Hepatocyte (in vitro differentiated cells): ENCODE results near the gene PIGS. TPM values are rescaled to one million over a fixed set of nuclear protein-coding genes. Genes with fewer than 3 reads are reported as not detected.

Experiments used
- DNase-seq: peaks from one replicate; pipeline ENCODE4 v3.0.0-alpha.2; 2016; ENCODE audit warnings: low spot score
- H2AFZ ChIP-seq: fragments of 200-600 bp; sonication (generic); 2 replicates; pipeline ENCODE4 v1.6.0; 2016; ENCODE audit warnings: antibody characterized with exemption, mild to moderate bottlenecking
- H3K27ac ChIP-seq: fragments of 200-600 bp; sonication (generic); 2 replicates; pipeline ENCODE4 v1.5.1; 2016; ENCODE audit warnings: mild to moderate bottlenecking
- H3K27me3 ChIP-seq: fragments of 200-600 bp; sonication (generic); 2 replicates; pipeline ENCODE4 v1.6.1; 2016
- H3K36me3 ChIP-seq: fragments of 200-600 bp; sonication (generic); replicated peaks from 2 replicates; pipeline ENCODE4 v1.5.1; 2016; ENCODE audit warnings: low read depth; ENCODE audit not compliant: insufficient read depth
- H3K4me1 ChIP-seq: fragments of 200-600 bp; sonication (generic); 2 replicates; pipeline ENCODE4 v1.5.1; 2016; ENCODE audit warnings: mild to moderate bottlenecking, moderate library complexity; ENCODE audit not compliant: insufficient read depth
- H3K4me2 ChIP-seq: fragments of 200-600 bp; sonication (generic); 2 replicates; pipeline ENCODE4 v1.6.0; 2016
- H3K4me3 ChIP-seq: fragments of 200-600 bp; sonication (generic); 2 replicates; pipeline ENCODE4 v1.5.1; 2016; ENCODE audit warnings: mild to moderate bottlenecking
- H3K79me2 ChIP-seq: fragments of 200-600 bp; sonication (generic); 2 replicates; pipeline ENCODE4 v1.6.0; 2017; ENCODE audit warnings: mild to moderate bottlenecking
- H3K9me2 ChIP-seq: fragments of 200-600 bp; sonication (generic); replicated peaks from 2 replicates; pipeline ENCODE4 v1.6.0; 2017; ENCODE audit warnings: mild to moderate bottlenecking; ENCODE audit not compliant: insufficient read depth
- H3K9me3 ChIP-seq: fragments of 200-600 bp; sonication (generic); 2 replicates; pipeline ENCODE4 v1.5.1; 2016; ENCODE audit warnings: low read depth, mild to moderate bottlenecking
- H4K20me1 ChIP-seq: fragments of 200-600 bp; sonication (generic); 2 replicates; pipeline ENCODE4 v1.6.0; 2016; ENCODE audit warnings: mild to moderate bottlenecking; ENCODE audit not compliant: insufficient read depth, poor library complexity, severe bottlenecking
- EZH2 ChIP-seq: fragments of 200-600 bp; sonication (generic); IDR thresholded peaks from 2 replicates; pipeline ENCODE4 v1.6.1; 2016; ENCODE audit warnings: antibody characterized with exemption, mild to moderate bottlenecking, borderline replicate concordance
- EZH2phosphoT487 ChIP-seq: fragments of 200-600 bp; sonication (generic); IDR thresholded peaks from one replicate; pipeline ENCODE4 v1.6.1; 2018; ENCODE audit warnings: antibody characterized with exemption, mild to moderate bottlenecking, low read depth, moderate library complexity; ENCODE audit not compliant: unreplicated experiment, severe bottlenecking
- whole genome bisulfite sequencing: methylation state at CpG from one replicate; pipeline ENCODE4 v1.1.6; 2016; ENCODE audit warnings: low lambda C conversion rate; ENCODE audit errors: missing lambda C conversion rate; 5-methylcytosine and 5-hydroxymethylcytosine counted together
- polyA plus RNA-seq: library from polyadenylated mRNA; unstranded; fragments of >200 nt; fragmentation: Nextera tagmentation; extraction: Ambion mirVana; gene quantifications from 2 replicates; pipeline ENCODE4 v1.2.1, GENCODE V29; 2016
- total RNA-seq: library from RNA; depleted of rRNA; stranded (reverse); fragments of >200 nt; gene quantifications from 2 replicates; pipeline ENCODE4 v1.2.3, GENCODE V29; 2014
- TF ChIP-seq, protein P1 (sequence below): fragments of 200-600 bp; sonication (generic); IDR thresholded peaks from 2 replicates; pipeline ENCODE4 v1.5.1; 2016; ENCODE audit warnings: antibody characterized with exemption, mild to moderate bottlenecking; ENCODE audit not compliant: poor library complexity

The PIGS gene
- total and polyA plus RNA-seq, 2 experiments from 2014 or later = 59.1 to 65.4 TPM

DNA sequence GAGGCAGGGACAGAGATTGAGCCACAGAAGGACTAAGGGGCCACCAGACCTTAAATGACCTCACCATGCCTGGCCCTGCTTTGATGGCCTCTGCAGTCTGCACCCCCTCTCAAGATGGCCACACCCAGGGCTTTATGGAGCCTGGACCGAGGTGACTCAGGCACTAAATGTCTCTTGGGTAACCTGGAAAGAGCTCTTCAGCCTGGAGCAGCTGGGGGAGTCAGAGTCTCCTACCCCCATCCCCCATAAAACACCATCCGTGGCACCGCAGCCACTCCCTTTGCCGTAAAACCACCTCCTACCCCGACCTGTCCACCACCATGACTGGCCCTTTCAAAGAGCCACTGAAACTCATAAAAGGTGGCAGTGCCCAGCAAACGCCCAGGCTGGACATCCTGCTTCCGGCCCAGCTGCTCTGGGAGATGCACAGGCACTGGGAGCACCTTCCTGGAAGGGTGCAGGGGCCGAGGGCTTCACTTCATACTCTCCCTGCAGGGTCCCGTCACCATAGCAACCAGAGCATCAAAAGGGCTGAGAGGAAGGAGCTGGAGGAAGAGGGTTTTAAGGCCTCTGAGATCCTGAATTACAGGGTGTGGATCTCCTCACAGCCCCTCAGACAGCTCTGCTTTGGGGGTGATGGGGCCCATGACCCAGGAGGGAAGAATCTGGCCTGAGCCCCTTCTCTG is 42.9 kb downstream of the PIGS start:
- 76% methylated on average over 9 of the region's 9 CpGs for WGBS
- H3K27me3 ChIP-seq = no peaks in the 10 kb centered on the region
- no peak overlapping the region for H3K4me2 ChIP-seq
- H3K4me3 ChIP-seq = no peak overlapping the region
- H3K79me2 ChIP-seq = no peaks in the 10 kb centered on the region
- peaks cover 20% of the 10 kb centered on the region for H3K4me1 ChIP-seq
- DNase-seq = peak; percentile 65
- H3K9me3 ChIP-seq = no peaks in the 10 kb centered on the region
- H3K36me3 ChIP-seq = no peaks in the 10 kb centered on the region
- H4K20me1 ChIP-seq = no peaks in the 10 kb centered on the region
- H3K27ac ChIP-seq = no peak overlapping the region
- TF ChIP-seq EZH2phosphoT487 (no peak), EZH2 (no peak)
- TF ChIP-seq, protein P1, sequence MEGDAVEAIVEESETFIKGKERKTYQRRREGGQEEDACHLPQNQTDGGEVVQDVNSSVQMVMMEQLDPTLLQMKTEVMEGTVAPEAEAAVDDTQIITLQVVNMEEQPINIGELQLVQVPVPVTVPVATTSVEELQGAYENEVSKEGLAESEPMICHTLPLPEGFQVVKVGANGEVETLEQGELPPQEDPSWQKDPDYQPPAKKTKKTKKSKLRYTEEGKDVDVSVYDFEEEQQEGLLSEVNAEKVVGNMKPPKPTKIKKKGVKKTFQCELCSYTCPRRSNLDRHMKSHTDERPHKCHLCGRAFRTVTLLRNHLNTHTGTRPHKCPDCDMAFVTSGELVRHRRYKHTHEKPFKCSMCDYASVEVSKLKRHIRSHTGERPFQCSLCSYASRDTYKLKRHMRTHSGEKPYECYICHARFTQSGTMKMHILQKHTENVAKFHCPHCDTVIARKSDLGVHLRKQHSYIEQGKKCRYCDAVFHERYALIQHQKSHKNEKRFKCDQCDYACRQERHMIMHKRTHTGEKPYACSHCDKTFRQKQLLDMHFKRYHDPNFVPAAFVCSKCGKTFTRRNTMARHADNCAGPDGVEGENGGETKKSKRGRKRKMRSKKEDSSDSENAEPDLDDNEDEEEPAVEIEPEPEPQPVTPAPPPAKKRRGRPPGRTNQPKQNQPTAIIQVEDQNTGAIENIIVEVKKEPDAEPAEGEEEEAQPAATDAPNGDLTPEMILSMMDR = no peak
- H3K9me2 ChIP-seq = no peaks in the 10 kb centered on the region
- H2AFZ ChIP-seq = no peak overlapping the region

DNA sequence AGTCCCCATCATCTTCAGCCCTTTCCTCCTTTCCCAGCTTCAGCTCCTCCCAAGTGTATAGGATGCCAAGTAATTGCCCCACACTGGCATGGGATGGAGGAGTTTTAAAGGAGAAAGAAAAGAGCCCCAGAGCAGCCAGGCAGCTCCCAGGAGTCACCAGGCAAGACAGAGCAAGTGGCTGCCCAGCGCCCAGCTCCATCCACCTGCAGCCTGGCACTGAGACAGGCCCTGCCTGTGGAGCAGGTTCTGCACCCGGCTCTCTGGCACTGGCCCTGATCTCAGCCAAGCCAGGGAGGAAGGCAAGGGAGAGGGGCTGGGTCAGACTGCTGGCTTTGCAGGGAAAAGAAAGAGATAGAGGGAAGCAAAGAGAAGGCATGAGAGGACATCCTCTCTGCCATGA is 43.5 kb downstream of the PIGS start:
- Histone ChIP-seq H3K4me2 (no peak overlapping the region), H3K9me2 (no peaks in the 10 kb centered on the region), H4K20me1 (no peaks in the 10 kb centered on the region), H3K27ac (no peak overlapping the region), H3K27me3 (no peaks in the 10 kb centered on the region), H3K4me3 (no peak overlapping the region), H3K79me2 (no peaks in the 10 kb centered on the region), H3K4me1 (peaks cover 20% of the 10 kb centered on the region), H3K36me3 (no peaks in the 10 kb centered on the region), H2AFZ (no peak overlapping the region), H3K9me3 (no peaks in the 10 kb centered on the region)
- no peak for DNase-seq
- TF ChIP-seq, protein P1 = no peak
- no peak for TF ChIP-seq EZH2phosphoT487
- no peak for TF ChIP-seq EZH2
- WGBS = 97% methylated on average over 2 of the region's 2 CpGs

DNA sequence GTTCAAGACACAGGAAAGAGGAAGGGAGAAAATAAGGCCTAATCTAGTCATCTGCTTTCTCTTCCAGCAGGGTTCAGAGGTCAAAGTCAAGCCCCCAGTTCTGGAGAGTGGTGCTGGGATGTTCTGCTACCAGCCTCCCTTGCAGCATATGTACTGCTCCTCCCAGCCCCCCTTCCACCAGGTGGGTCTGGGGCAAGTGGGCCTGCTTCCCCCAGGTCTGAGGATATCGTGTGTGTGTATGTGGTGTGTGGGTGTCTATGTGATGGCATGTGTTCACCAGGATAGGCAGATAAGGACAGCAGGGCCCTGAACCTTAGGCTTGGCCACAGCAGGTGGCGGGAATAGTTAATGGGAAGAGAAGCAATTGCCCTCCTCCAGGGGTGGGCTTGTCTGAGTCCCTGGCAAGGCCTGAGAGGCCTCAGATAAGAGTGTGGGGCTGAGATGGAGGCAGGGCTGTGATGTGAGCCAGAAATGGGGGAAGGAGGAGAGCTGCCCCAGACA is 44.1 kb downstream of the PIGS start:
- no peak overlapping the region for H3K27ac ChIP-seq
- WGBS = 84% methylated on average over 2 of the region's 2 CpGs

More for the DNA sequence above, 44.1 kb downstream of the PIGS start:
- H2AFZ ChIP-seq = no peak overlapping the region
- H3K4me1 ChIP-seq = peaks cover 20% of the 10 kb centered on the region
- H4K20me1 ChIP-seq = no peaks in the 10 kb centered on the region
- no peaks in the 10 kb centered on the region for H3K36me3 ChIP-seq
- TF ChIP-seq, protein P1 = no peak
- no peak for TF ChIP-seq EZH2phosphoT487
- TF ChIP-seq EZH2 = no peak
- H3K79me2 ChIP-seq = no peaks in the 10 kb centered on the region
- H3K27me3 ChIP-seq = no peaks in the 10 kb centered on the region
- H3K9me3 ChIP-seq = no peaks in the 10 kb centered on the region
- no peak overlapping the region for H3K4me3 ChIP-seq
- H3K4me2 ChIP-seq = no peak overlapping the region
- H3K9me2 ChIP-seq = no peaks in the 10 kb centered on the region
- DNase-seq = no peak
